ENCODE results near the gene HIBADH.
A peak's percentile ranks its signal among the peaks of the same experiment; 100 is the strongest.

HIBADH gene

DNA sequence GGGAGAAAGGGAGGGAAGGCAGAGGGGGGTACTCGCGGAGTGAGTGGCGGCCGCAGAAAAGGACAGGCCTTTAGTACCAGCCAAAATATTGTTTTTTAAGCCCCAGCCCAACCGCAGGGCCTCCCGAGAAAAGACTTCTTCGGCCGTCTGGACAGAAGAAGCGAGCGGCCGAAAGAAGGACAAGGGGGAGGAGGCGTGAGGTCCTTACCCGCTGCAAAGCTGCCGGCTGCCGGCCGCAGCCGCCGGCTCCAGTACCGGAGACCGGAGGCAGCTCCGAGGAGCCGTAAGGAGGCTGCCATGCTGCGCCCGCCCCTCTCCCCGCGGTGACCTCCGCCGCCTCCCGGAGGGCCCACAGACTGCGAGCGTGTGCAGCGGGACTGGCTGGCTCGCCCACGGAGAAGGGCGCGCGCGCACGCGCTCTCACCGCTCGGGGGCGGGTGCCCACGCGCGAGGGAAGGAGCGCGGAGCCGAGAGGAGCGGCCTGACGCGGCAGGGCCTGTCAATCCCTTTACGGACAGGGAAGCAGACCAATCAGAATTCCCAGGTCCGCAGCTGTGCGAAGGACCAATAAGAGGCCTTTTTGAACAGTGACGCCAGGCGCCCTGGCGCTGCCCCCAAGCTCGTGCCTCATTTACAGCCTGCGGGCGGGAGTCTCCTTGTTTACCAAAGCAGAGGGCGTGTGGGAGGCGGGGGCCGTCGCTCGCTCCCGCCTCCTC lies at the start of gene HIBADH:
HIBADH (minus strand) TSS at position 394 of the 716 bp plus-strand sequence; CDS start at position 299, 95 bp downstream.
- Mint-ChIP-seq H3K9me3 (no peaks in the 10 kb centered on the region), H3K4me3 (peak within 1 kb of the TSS; percentile 85), H3K36me3 (ENCODE audit: low read depth) (peaks cover 9% of the 10 kb centered on the region), H3K4me1 (ENCODE audit: low read depth) (peaks cover 22% of the 10 kb centered on the region), H3K27ac (peak within 1 kb of the TSS; percentile 87), H3K27me3 (no peaks in the 10 kb centered on the region)
- DNase-seq: peak; percentile 95

DNA sequence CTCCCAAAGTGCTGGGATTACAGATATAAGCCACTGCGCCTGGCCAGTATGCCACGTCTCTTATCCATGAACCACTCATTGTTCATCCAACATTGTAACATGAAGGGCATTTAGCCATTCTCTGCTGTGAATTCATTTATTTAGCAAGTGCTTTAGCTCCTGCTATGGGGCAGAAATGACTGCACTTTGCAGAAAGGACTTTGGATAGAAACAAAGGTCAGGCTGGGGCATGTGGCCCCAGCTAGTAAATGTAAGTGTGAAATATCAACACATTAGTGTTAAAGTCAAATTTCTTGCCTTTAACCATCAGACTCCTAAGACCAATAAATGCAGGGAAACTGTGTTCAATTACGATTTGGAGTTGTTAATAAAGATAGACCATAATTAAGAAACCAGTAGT lies 49.5 kb upstream of the HIBADH start:
- no peak for DNase-seq
- no peaks in the 10 kb centered on the region for H3K36me3 Mint-ChIP-seq (ENCODE audit: low read depth)
- no peak overlapping the region for H3K4me3 Mint-ChIP-seq
- no peaks in the 10 kb centered on the region for H3K9me3 Mint-ChIP-seq
- peaks cover 8% of the 10 kb centered on the region for H3K4me1 Mint-ChIP-seq (ENCODE audit: low read depth)
- no peak overlapping the region for H3K27ac Mint-ChIP-seq
- peaks cover 21% of the 10 kb centered on the region for H3K27me3 Mint-ChIP-seq

DNA sequence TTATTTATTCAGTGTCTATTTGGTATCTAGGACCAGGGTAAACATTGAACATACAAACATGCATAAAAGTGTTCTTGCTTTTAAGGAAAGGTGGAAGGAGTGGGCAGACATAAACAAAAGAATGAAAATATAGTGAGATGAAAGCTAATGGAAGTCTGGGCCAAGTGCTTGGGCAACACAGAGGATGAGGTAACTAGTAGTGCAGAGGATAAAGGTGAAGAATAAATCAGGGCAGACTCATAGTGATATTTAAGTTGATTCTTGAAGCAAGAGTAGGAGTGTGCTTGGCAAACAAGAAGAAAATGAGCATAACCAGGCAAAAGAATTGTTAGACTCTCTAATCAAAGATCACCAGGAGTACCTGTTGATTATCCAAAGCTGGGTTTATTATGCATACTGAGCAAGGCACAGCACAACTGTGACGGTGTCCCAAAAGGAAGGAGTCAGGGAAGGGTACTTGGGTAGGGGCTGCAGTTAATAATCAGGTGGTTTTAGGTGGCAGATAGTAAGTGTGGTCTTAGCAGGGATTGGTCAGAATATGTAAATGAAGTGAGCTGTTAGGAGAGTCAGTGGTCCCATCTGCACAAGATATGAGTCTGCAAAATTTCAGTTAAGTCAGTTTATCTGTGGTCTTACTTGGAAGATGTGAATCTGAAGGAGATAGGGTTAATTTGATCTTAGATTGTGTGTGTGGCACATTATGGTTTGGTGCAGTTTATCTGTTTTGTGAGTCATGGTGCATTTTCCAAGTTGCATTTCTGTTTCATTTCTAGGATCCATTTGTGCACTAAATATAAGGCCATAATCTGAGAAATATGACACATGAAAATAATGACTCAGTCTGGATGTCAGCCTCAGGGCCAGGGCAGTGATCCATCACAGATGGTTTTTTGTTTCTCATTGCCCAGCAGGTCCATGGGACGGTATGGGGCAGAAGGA lies 46.7 kb upstream of the HIBADH start:
- H3K9me3 Mint-ChIP-seq: no peaks in the 10 kb centered on the region
- DNase-seq: no peak
- H3K27me3 Mint-ChIP-seq: peaks cover 11% of the 10 kb centered on the region
- peaks cover 8% of the 10 kb centered on the region for H3K4me1 Mint-ChIP-seq (ENCODE audit: low read depth)
- no peaks in the 10 kb centered on the region for H3K36me3 Mint-ChIP-seq (ENCODE audit: low read depth)
- no peak overlapping the region for H3K27ac Mint-ChIP-seq
- no peak overlapping the region for H3K4me3 Mint-ChIP-seq

DNA sequence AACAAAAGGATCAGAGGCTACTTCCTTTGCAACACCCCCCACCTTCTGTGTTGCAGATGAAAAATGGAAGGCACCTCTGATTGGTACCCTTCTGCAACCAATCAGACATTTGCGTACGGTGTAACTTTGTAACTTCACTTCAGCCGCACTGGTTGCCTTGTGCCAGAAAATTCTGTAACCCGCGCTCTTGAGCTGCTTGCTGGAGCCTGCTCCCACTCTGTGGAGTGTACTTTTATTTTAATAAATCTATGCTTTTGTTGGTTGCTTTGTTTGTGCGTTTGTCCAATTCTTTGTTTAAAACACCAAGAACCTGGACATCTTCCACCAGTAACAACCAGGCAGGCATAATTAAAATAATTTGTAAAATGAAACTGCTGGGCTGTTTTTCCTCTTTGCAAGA lies 45.8 kb upstream of the HIBADH start:
- peaks cover 6% of the 10 kb centered on the region for H3K27me3 Mint-ChIP-seq
- H3K4me3 Mint-ChIP-seq: no peak overlapping the region
- no peaks in the 10 kb centered on the region for H3K9me3 Mint-ChIP-seq
- no peak for DNase-seq
- peaks cover 8% of the 10 kb centered on the region for H3K4me1 Mint-ChIP-seq (ENCODE audit: low read depth)
- H3K36me3 Mint-ChIP-seq (ENCODE audit: low read depth): no peaks in the 10 kb centered on the region
- no peak overlapping the region for H3K27ac Mint-ChIP-seq

DNA sequence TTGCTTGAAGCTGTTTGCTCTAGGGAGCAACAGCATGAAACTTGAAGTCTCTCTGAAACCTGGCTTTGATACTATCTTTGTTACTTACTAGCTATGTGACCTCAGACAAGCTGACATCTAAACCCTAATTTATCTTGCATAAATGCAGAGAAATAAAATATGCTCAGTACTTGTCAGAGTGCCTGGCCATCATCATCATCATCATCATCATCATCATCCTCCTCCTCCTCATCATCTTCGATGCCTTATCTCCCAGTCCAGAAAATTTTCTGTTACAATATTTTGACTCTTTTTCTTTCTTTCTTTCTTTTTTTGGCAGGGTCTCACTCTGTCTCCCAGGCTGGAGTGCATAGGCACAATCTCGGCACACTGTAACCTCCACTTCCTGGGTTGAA lies 42.5 kb upstream of the HIBADH start:
- Mint-ChIP-seq H3K9me3 (no peaks in the 10 kb centered on the region), H3K4me1 (ENCODE audit: low read depth) (peaks cover 8% of the 10 kb centered on the region), H3K27ac (no peak overlapping the region), H3K27me3 (peaks cover 19% of the 10 kb centered on the region), H3K36me3 (ENCODE audit: low read depth) (no peaks in the 10 kb centered on the region), H3K4me3 (no peak overlapping the region)
- no peak for DNase-seq

DNA sequence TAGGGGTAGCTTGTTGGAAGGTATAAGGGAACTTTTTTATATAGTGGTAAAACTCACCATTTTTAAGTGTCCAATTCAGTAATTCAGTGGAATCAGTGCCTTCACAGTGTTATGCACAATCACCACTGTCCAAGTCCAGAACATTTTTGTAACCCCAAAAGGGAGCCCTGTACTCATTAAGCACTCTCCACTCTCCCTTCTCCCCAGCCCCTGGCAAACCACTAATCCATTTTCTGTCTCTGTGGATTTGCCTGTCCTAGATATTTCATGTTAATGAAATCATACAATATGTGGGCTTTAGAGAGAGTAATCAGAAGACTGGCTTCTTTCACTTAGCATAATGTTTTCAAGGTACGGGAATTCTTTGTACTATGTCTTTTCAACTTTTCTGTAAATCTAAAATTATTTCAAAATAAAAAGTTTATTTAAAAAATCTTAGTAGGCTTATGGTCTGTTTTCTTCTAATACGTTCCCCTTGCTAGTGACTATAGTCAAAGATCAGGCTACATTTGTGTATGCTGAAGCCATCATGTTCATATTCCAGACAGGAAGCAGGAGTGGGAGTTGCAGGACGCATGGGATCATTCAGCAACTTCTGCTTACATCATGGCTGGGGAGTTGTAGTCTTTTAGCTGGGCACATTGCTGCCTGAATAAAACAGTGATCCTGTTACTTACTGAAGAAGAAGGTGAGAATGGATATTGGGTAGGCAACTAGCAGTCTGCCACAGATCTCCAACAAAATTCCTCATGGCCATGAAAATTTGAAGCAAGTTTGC lies 41.9 kb upstream of the HIBADH start:
- no peak overlapping the region for H3K4me3 Mint-ChIP-seq
- H3K36me3 Mint-ChIP-seq (ENCODE audit: low read depth): no peaks in the 10 kb centered on the region
- peaks cover 19% of the 10 kb centered on the region for H3K27me3 Mint-ChIP-seq
- no peak overlapping the region for H3K27ac Mint-ChIP-seq
- no peaks in the 10 kb centered on the region for H3K9me3 Mint-ChIP-seq
- DNase-seq: no peak
- H3K4me1 Mint-ChIP-seq (ENCODE audit: low read depth): peaks cover 3% of the 10 kb centered on the region

DNA sequence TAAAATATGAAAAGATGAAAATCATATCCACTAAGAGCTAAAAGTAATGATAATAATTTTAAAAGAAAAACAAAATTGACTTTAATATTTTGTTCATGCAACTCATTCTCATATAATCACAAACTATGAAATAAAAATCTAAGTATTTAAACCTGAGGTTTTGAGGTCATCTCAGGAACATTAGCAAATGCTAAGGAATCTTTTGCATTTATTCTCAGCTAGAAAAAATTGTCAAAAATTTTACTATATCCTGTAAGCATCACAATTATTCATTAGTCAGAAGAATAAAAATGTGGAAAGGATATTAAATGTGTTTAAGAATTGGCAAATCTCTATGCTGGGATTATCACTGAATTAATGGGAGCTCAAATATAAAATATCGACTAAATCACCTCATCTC lies 40.5 kb upstream of the HIBADH start:
- Mint-ChIP-seq H3K27ac (no peak overlapping the region), H3K4me1 (ENCODE audit: low read depth) (no peaks in the 10 kb centered on the region), H3K27me3 (peaks cover 19% of the 10 kb centered on the region), H3K4me3 (no peak overlapping the region), H3K36me3 (ENCODE audit: low read depth) (no peaks in the 10 kb centered on the region), H3K9me3 (no peaks in the 10 kb centered on the region)
- DNase-seq: no peak

DNA sequence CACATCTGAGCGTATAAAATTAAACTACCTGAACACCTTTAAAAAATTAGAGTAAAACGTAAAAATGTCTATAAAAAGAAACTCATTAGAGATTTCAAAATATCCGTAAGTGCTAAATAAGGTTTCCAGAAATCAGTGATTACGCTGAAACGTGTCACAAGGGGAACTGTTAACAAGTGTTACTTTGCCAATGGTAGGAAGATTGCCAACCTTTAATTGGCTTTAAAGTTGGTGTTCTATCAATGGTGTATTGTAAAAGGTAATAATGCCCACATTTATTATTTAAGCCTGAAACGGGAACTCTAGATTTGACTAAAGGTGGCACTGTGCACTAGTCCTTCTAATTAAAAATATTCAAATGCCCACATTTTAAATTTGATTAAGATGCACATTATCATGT lies 37.8 kb upstream of the HIBADH start:
- DNase-seq: no peak
- Mint-ChIP-seq H3K27me3 (peaks cover 19% of the 10 kb centered on the region), H3K9me3 (no peaks in the 10 kb centered on the region), H3K4me3 (no peak overlapping the region), H3K36me3 (ENCODE audit: low read depth) (no peaks in the 10 kb centered on the region), H3K4me1 (ENCODE audit: low read depth) (peaks cover 4% of the 10 kb centered on the region), H3K27ac (no peak overlapping the region)

DNA sequence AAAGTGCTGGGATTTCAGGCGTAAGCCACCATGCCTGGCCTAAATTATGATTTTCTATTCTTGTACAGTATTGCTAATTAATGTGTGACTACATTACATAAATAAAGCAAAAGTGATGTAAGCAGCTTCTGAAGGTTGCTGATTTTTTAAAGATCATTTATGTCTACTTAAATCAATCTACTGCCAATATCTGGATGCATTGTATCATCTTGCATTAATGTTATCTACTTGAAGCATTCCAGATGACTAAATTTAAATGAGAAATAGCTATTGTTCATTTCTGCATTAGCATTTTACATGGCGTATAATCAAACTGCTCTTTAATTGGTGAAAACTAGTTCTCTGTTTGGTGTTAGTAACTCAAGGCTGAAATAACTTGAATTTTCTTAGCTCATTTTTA lies 37.1 kb upstream of the HIBADH start:
- peaks cover 17% of the 10 kb centered on the region for H3K27me3 Mint-ChIP-seq
- H3K9me3 Mint-ChIP-seq: no peaks in the 10 kb centered on the region
- H3K4me3 Mint-ChIP-seq: no peak overlapping the region
- no peak overlapping the region for H3K27ac Mint-ChIP-seq
- peaks cover 4% of the 10 kb centered on the region for H3K4me1 Mint-ChIP-seq (ENCODE audit: low read depth)
- H3K36me3 Mint-ChIP-seq (ENCODE audit: low read depth): no peaks in the 10 kb centered on the region
- no peak for DNase-seq

DNA sequence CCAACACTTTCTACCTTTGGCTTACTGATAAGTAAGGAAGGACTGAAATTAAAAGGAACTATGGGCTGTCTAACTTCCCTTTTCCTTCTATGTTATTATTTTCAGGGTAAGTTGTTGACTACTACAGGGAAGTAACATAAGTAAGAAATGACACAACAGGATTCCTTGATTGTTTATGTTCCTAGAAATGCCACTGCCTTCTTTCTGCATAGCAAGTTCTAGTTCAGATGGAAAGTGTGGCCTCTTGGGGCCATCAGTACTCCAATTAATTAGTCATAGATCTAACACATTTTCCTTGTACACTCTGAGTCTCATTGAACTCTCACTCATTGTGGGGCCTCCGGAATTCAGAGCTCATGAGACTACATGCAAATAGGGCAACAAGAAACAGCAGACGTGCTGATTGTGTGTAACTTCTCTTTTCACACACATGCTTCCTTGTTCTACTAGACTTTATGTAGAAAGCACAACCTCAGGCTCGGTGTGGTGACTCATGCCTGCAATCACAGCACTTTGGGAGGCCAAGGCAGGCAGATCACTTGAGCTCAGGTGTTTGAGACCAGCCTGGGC lies 35.3 kb upstream of the HIBADH start:
- Mint-ChIP-seq H3K9me3 (no peaks in the 10 kb centered on the region), H3K27me3 (peaks cover 15% of the 10 kb centered on the region), H3K4me3 (no peak overlapping the region), H3K36me3 (ENCODE audit: low read depth) (no peaks in the 10 kb centered on the region), H3K27ac (no peak overlapping the region), H3K4me1 (ENCODE audit: low read depth) (peaks cover 4% of the 10 kb centered on the region)
- no peak for DNase-seq

DNA sequence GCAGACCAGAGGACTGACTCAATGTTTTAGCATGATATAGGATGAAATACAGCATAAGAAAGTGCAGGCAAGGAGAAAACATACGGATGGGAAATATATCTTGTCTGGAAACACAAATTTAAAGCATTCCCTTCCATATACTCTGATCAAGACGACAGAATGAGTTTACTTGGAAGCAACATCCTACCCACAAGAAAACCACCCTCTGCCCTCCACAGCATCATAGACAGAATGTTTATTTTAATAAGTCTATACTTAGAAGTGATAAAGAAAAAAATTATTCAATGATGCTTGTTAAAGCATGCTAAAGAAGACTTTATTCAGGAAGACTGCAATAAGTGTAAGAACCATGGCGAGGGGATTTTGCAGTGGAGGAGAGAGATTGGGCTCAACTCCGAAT lies 32.4 kb upstream of the HIBADH start:
- no peaks in the 10 kb centered on the region for H3K9me3 Mint-ChIP-seq

DNA sequence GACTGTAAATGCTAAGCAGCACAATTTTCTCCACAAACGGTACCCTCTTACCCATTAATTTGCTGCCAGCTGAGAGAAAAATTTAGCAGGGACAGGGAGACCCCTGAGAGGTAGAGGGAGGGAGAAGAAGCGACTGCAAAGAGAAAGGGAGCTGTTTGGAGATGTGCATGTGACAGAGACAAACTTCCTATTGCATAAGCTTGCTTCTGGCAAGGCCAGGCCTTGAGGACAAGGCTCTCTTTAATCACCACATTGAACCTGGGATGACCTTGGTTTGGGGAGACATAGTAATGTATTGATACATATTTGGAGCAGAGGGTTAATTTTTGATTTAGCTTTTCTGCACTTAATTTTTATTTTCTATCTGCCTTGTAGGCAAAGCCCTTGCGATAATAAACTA lies 31.1 kb upstream of the HIBADH start:
- Mint-ChIP-seq H3K36me3 (ENCODE audit: low read depth) (no peaks in the 10 kb centered on the region), H3K9me3 (no peaks in the 10 kb centered on the region), H3K27ac (no peak overlapping the region), H3K4me3 (no peak overlapping the region), H3K27me3 (peaks cover 2% of the 10 kb centered on the region), H3K4me1 (ENCODE audit: low read depth) (peaks cover 4% of the 10 kb centered on the region)
- no peak for DNase-seq

More for the DNA sequence above, 32.4 kb upstream of the HIBADH start:
- H3K4me3 Mint-ChIP-seq: no peak overlapping the region
- H3K36me3 Mint-ChIP-seq (ENCODE audit: low read depth): no peaks in the 10 kb centered on the region
- H3K27ac Mint-ChIP-seq: no peak overlapping the region
- DNase-seq: no peak
- no peaks in the 10 kb centered on the region for H3K27me3 Mint-ChIP-seq
- peaks cover 4% of the 10 kb centered on the region for H3K4me1 Mint-ChIP-seq (ENCODE audit: low read depth)

DNA sequence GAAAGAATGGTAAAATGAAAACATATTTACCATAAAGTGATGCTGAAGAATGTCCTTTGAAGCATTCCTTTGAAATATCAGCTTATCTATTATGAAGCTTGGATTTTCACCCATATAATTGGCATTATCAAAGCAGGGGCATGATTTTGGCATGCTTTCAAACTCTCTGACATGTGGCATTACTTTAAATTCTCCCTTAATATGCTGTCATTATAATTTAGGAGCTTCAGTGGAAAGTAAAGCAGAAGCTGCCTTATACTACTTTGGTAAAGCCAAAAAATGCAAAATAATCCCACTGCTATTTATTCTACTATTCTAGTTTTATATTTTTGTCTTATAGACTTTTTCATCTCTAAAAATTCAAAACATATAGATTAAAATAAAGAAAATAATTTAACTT lies 28.0 kb upstream of the HIBADH start:
- no peak overlapping the region for H3K4me3 Mint-ChIP-seq
- peaks cover 2% of the 10 kb centered on the region for H3K27me3 Mint-ChIP-seq
- H3K27ac Mint-ChIP-seq: no peak overlapping the region
- H3K4me1 Mint-ChIP-seq (ENCODE audit: low read depth): no peaks in the 10 kb centered on the region
- H3K36me3 Mint-ChIP-seq (ENCODE audit: low read depth): no peaks in the 10 kb centered on the region
- H3K9me3 Mint-ChIP-seq: no peaks in the 10 kb centered on the region
- no peak for DNase-seq

DNA sequence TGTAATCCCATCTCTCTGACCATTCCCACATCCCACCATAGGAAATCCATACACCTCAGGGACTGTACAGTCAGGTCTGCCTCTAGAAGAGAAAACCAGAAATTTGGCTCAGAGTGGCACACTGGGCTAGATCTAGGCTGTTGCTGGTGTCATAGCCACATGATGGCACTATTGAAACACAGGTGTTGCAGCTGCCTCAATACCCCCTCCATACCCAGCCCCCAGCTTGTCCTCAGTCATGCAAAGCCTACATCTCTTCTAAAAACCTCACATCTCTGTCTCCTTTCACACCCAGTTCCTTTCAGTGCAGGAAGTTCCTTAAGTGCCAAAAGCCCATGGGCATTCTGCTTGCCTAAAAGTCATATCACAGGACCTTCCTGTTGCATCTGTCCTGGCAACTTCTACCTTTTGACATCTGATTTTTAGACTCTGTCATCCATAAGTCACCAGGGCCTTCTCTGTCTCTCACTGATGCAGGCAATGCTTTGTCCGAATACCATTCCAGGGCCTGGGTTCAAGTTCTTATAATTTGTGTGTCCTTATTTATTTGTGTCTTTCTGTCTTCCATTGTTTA lies 27.0 kb upstream of the HIBADH start:
- no peak for DNase-seq
- Mint-ChIP-seq H3K9me3 (no peaks in the 10 kb centered on the region), H3K27me3 (peaks cover 2% of the 10 kb centered on the region), H3K36me3 (ENCODE audit: low read depth) (no peaks in the 10 kb centered on the region), H3K4me3 (no peak overlapping the region), H3K4me1 (ENCODE audit: low read depth) (no peaks in the 10 kb centered on the region), H3K27ac (no peak overlapping the region)
